ENCODE measurements around the gene HRCT1.
"Not testable (repeated sequence)": the region's sequence is repeated elsewhere in the genome, so short reads cannot be mapped to it uniquely, and the experiment has no call there.

HRCT1 gene

GRCh38 chr9:35919212-35920008 is 13.4 kb downstream of the HRCT1 start:
- no peak for DNase-seq

- DNase-seq = peak in 1 of 2 experiments; percentile 8
Measured at GRCh38 chr9:35920051-35920620, 14.1 kb downstream of the HRCT1 start.

- DNase-seq = no peak
Measured at GRCh38 chr9:35923598-35923926, 17.6 kb downstream of the HRCT1 start.

GRCh38 chr9:35923927-35924763 is 18.1 kb downstream of the HRCT1 start:
- peak in 1 of 2 experiments; percentile 26 for DNase-seq

- no peak for DNase-seq
Measured at GRCh38 chr9:35928591-35929452, 22.8 kb downstream of the HRCT1 start.

GRCh38 chr9:35929453-35929718 is 23.4 kb downstream of the HRCT1 start:
- DNase-seq = no peak

- no peak for DNase-seq
Measured at GRCh38 chr9:35930521-35930920, 24.5 kb downstream of the HRCT1 start.

GRCh38 chr9:35930989-35931388 is 25.0 kb downstream of the HRCT1 start:
- DNase-seq = no peak

- DNase-seq = no peak
Measured at GRCh38 chr9:35932735-35933134, 26.7 kb downstream of the HRCT1 start.

GRCh38 chr9:35933550-35934067 is 27.6 kb downstream of the HRCT1 start:
- no peak for DNase-seq

GRCh38 chr9:35934069-35934468 is 28.1 kb downstream of the HRCT1 start:
- DNase-seq = not testable (repeated sequence)

- no peak for DNase-seq
Measured at GRCh38 chr9:35935261-35935660, 29.3 kb downstream of the HRCT1 start.

GRCh38 chr9:35935755-35936509 is 29.9 kb downstream of the HRCT1 start:
- peak in 1 of 2 experiments; percentile 60 for DNase-seq

GRCh38 chr9:35937227-35937626 is 31.2 kb downstream of the HRCT1 start:
- DNase-seq = no peak

- no peak for DNase-seq
Measured at GRCh38 chr9:35938474-35939356, 32.7 kb downstream of the HRCT1 start.

GRCh38 chr9:35939679-35940250 is 33.8 kb downstream of the HRCT1 start:
- no peak for DNase-seq

GRCh38 chr9:35940458-35941407 is 34.7 kb downstream of the HRCT1 start:
- DNase-seq = no peak

- no peak for DNase-seq
Measured at GRCh38 chr9:35942286-35942685, 36.3 kb downstream of the HRCT1 start.

- DNase-seq = no peak
Measured at GRCh38 chr9:35944173-35944572, 38.2 kb downstream of the HRCT1 start.

Data from NCI-H446 (cell line).